Measurements from ENCODE around the gene SERHL2. TPM values are rescaled to one million over a fixed set of nuclear protein-coding genes. Genes with fewer than 3 reads are reported as not detected.
A peak's percentile ranks its signal among the peaks of the same experiment; 100 is the strongest.
"Not testable (repeated sequence)": the region's sequence is repeated elsewhere in the genome, so short reads cannot be mapped to it uniquely, and the experiment has no call there.

SERHL2 gene
- polyA plus RNA-seq, 4 donors = 6.9 to 10.6 (median 8.3) TPM

DNA sequence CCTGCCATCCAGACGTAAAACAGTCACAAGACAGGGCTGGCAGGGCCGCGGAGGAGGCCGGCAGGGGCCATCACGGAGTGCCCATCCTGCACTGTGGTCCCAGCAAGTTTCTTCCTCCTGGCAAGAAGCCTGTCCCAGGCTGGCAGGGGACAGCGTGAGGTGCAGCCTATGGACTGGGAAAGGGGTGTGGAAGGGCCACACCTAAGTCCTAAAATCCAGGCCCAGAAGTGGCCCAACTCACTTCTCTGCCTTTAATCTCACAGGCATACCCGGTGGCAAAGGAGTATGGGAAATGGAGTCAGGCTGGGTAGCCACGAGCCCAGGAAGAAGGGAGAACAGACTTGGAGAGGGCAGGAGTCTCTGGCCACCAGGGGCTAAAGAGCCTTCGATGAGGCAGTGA, 16.8 kb downstream of the SERHL2 start:
- DNase-seq (ENCODE audit: low read depth in 4 of 4, low spot score in 2 of 4) = not testable (repeated sequence)

- not testable (repeated sequence) for DNase-seq (ENCODE audit: low read depth in 4 of 4, low spot score in 2 of 4)
Measured at GRCh38 chr22:42571068-42571467, 17.3 kb downstream of the SERHL2 start.

GRCh38 chr22:42574046-42574445, 20.3 kb downstream of the SERHL2 start:
- DNase-seq (ENCODE audit: low read depth in 4 of 4, low spot score in 2 of 4) = not testable (repeated sequence)

GRCh38 chr22:42574468-42574867, 20.7 kb downstream of the SERHL2 start:
- not testable (repeated sequence) for DNase-seq (ENCODE audit: low read depth in 4 of 4, low spot score in 2 of 4)

DNA sequence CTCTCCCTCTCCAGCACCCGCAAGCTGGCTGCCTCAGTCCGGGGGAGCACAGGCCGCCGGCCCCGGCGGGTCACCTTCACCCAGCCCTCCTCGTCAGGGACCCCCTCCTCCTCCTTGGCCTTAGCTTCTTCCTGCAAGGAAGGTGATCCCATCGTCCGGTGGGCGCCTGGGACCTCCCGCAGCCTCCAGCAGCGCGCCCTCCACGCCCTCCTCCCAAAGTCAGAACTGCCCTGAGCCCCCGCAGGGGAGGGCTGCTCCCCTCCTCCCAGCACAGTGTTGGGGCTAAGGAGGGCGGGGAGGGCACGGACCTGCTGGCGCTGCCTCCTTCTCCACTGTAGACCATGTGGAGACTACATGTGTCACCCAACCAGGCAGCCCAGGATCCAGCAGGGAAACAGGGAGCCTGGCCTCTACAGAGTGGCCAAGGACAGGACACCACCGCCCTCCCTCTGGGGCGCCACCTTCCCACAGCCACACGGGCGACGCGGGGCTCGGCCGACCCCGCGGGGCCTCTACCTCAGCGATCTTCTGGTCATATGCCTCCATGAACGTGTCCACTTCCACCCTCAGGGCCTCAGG, 22.3 kb downstream of the SERHL2 start:
- DNase-seq (ENCODE audit: low read depth in 4 of 4, low spot score in 2 of 4) = not testable (repeated sequence)

DNA sequence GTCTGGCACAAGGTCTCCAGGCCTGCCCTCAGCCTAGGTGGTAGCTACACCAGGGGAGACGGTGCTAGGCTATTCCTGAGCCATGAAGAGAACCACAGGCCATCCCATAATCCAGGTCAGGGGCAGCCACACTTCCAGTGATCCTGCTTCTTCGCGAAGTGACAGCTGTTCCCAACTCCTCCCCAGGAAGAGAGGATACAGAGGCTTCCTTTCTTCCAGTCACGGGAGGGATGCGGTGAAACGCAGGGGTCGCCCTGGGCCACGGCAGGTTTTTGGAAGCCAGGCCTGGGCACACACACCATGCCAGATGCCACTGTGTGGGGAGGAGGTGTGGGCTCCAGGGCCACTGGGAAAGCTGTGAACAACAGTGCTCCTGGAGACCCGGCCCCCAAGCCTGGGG, 23.4 kb downstream of the SERHL2 start:
- not testable (repeated sequence) for DNase-seq (ENCODE audit: low read depth in 4 of 4, low spot score in 2 of 4)

- DNase-seq (ENCODE audit: low read depth in 4 of 4, low spot score in 2 of 4) = no peak
Measured at GRCh38 chr22:42577623-42578240, 24.0 kb downstream of the SERHL2 start.

- not testable (repeated sequence) for DNase-seq (ENCODE audit: low read depth in 4 of 4, low spot score in 2 of 4)
Measured at GRCh38 chr22:42580040-42580439, 26.3 kb downstream of the SERHL2 start.

DNA sequence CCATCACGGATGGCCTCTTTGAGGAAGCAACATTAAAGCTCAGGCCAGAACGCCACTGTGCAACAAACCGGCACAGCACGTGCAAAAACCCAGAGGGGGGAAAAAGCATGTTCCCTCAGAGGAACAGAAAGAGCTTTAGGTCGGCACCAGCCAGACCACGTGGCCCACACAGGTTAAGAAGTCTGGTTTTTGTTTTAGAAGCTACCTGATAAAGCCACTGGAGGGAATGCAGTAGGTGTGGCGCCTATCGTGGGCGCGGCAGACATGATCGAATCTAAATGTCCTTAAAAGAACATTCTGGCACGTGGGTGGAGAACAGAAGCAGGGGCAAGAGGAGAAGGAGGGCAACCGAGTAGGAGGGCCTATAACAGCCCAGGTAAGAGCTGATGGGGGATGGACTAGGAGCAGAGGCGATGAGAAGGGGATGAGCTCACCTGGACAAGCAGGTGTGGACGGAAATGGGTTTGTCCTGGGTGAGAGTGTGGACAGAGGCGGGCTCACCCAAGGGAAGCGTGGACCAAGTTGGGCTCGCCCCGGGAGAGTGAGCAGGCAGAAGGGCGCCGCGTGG, 27.5 kb downstream of the SERHL2 start:
- not testable (repeated sequence) for DNase-seq (ENCODE audit: low read depth in 4 of 4, low spot score in 2 of 4)

- DNase-seq (ENCODE audit: low read depth in 4 of 4, low spot score in 2 of 4) = peak in 3 of 4 donors; percentile 47 to 69 (median 68)
Measured at GRCh38 chr22:42581762-42582716, 28.3 kb downstream of the SERHL2 start.

DNA sequence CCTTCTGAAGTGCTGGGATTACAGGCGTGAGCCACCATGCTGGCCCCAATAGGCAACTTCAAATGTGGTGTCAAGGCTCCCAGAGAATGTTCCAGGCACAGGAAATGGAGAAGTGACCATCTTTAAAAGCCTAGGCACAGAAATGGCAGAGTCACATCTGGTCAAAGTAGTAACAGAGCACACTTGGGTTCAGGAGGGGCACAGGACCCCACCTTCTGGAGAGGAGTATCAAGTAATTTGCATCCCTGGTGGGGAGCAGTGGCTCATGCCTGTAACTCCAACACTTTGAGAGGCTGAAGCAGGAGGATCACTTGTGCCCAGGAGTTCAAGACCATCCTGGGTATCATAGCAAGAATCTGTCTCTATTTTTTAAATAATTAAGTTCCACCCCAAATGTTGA, 29.2 kb downstream of the SERHL2 start:
- DNase-seq (ENCODE audit: low read depth in 4 of 4, low spot score in 2 of 4) = no peak

DNA sequence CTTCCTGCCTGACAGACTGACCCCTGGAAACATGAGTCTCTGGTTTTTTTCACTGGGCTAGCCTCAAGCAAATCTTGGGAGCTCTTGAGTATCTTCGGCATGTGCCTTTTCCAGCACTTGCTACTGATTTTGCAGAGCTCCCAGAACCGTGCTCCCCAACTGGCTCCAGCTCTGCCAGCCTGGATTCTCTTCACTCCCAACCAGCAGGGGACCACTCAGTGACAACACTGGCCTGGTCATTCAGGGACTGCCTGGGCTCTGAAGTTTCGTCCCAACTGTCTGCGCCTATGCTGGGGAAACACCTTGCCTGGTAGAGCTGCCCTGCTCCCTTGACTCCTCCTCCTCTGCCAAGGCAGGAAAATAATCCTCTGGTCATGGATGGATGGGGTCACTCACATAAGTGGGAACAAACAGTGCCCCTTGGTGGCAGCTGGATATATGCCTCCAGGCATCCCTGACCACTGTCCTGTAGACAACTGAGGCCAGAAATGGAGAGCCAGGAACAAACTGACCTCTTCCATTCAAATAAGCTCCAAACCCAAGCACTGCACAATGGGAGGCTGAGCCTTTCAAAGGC, 30.7 kb downstream of the SERHL2 start:
- no peak for DNase-seq (ENCODE audit: low read depth in 4 of 4, low spot score in 2 of 4)

DNA sequence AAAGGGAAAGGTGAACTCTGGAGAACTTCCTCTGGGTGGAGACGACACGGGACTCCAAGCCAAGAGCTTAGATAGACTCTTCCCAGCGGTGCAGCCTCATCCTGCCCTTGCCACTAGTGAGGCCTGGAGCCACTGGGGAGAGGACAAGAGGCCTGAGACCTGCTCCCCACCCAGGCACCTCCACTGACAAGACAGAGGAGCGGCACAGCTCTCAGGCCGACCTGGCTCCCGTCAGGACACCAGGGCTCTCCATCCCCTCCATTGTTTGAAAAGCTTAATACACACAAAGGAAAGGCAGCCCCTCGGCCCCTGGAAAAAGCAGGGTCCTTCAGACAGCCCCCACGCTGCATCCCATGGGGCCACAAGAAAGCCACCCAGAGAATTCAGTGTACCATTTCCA, 31.3 kb downstream of the SERHL2 start:
- DNase-seq (ENCODE audit: low read depth in 4 of 4, low spot score in 2 of 4) = no peak

DNA sequence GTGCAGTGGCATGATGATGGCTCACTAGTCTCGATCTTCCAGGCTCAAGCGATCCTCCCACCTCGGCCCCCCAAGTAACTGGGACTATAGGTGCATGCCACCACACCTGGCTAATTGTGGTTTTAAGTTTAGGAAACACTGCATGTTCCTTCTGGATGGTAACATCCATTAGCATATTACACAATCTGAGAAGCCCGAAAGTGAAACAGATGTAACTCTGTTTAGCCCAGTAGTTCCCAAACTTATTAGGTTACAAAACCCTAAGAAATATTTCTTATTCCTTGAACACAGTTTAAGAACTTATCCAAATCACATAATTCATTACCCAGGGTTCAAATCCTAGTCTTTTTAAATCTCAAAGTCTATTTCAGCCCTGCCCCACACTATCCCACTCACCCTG, 32.6 kb downstream of the SERHL2 start:
- DNase-seq (ENCODE audit: low read depth in 4 of 4, low spot score in 2 of 4) = no peak

- no peak for DNase-seq (ENCODE audit: low read depth in 4 of 4, low spot score in 2 of 4)
Measured at GRCh38 chr22:42587588-42588175, 33.9 kb downstream of the SERHL2 start.

- DNase-seq (ENCODE audit: low read depth in 4 of 4, low spot score in 2 of 4) = no peak
Measured at GRCh38 chr22:42591987-42592386, 38.2 kb downstream of the SERHL2 start.

DNA sequence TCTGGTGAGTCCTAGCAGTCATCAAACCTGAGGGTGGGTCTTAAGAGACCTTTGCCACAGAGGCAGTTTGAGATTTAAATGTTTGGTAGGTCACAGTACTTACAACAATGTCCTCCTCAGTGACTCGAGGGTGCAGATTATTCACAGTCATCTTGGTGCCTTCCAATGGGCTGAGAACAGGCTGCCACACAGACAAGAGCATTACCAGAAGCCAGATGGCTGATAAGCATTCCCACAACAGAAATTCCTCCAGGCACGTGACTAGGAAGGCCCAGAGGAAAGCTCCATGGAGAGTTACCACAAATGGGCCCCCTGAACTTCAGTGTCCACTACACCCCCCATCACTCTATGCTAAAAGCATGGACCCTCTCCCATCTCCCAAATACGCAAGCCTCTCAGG, 41.7 kb downstream of the SERHL2 start:
- no peak for DNase-seq (ENCODE audit: low read depth in 4 of 4, low spot score in 2 of 4)

DNA sequence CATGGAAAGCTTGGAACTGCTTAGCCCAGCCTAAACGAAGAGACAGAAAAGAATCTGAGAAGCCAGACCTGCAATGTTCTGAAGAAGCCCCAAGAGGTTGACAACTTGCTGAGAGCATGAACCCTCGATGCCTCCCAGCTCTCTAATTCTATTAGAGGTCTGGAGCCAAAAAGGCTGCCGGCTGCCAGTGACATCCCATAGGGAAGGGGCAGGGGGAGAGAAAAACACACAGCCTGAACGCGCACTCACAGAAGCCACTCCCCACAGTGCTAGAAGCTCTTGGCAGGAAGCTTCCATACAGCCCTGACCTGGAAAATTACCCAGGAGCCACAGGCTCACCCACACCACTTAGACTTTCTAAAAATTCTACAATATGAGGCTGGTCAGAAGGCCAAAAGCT, 42.6 kb downstream of the SERHL2 start:
- no peak for DNase-seq (ENCODE audit: low read depth in 4 of 4, low spot score in 2 of 4)

DNA sequence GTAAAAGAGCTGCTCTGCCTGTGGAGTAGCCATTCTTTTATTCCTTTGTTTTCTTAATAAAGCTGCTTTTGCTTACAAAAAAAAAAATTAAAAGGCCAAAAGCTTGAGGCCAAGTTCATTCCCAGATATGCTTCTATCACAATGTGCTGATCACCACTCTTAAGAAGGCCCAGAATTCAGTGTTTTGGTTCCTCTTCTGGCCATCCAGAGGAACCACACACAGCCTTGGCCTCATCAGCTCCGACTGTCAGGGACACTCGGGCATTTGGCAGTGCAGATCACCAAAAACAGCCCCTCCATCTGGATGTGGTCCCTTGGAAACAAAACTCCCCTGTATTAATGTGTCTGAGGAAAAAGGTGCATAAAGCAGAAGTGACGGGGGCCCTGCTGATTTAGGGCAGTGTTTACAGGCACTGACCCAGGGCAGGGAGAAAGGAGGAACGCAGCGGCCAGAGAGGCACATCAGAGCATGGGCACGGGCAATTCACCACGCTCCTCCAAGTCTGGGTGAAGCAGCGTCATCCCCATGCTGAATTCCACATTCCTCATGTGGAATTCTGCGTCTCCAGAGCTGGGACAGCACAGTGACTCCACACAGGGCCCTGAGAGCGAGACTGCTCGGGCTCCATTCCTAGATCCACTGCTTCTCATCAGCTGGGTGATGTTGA, 43.2 kb downstream of the SERHL2 start:
- no peak for DNase-seq (ENCODE audit: low read depth in 4 of 4, low spot score in 2 of 4)

Data from left renal cortex interstitium (tissue), 4 donors.